Dermis blood vessel endothelial cell (primary cell): Measurements from ENCODE around the gene NLN. TPM values are rescaled to one million over a fixed set of nuclear protein-coding genes. Genes with fewer than 3 reads are reported as not detected.
"Not testable (repeated sequence)": the region's sequence is repeated elsewhere in the genome, so short reads cannot be mapped to it uniquely, and the experiment has no call there.

Source experiments
- DNase-seq: peaks from one replicate; pipeline ENCODE4 v3.0.0; 2010
- total RNA-seq: library from RNA; depleted of rRNA; stranded (reverse); fragments of >200 nt; gene quantifications from 2 replicates; pipeline ENCODE4 v1.2.3, GENCODE V29; 2014

NLN gene
- total RNA-seq, 1 donor from 2014 or later = 40.2 TPM

GRCh38 chr5:65734196-65734775 is 12.3 kb downstream of the NLN start:
- DNase-seq = peak; percentile 54

- DNase-seq = no peak
Observed at GRCh38 chr5:65734921-65735320, 12.9 kb downstream of the NLN start.

- DNase-seq = no peak
Observed at GRCh38 chr5:65736011-65736410, 14.0 kb downstream of the NLN start.

GRCh38 chr5:65737842-65738241 is 15.8 kb downstream of the NLN start:
- DNase-seq = no peak

- no peak for DNase-seq
Observed at GRCh38 chr5:65738305-65738704, 16.3 kb downstream of the NLN start.

GRCh38 chr5:65739162-65739561 is 17.2 kb downstream of the NLN start:
- no peak for DNase-seq

- peak; percentile 80 for DNase-seq
Observed at GRCh38 chr5:65742565-65743231, 20.7 kb downstream of the NLN start.

- DNase-seq = no peak
Observed at GRCh38 chr5:65749221-65749844, 27.3 kb downstream of the NLN start.

- DNase-seq = no peak
Observed at GRCh38 chr5:65749956-65750355, 28.0 kb downstream of the NLN start.

- DNase-seq = no peak
Observed at GRCh38 chr5:65750938-65751337, 28.9 kb downstream of the NLN start.

GRCh38 chr5:65753189-65753588 is 31.2 kb downstream of the NLN start:
- no peak for DNase-seq

- DNase-seq = no peak
Observed at GRCh38 chr5:65758546-65759144, 36.6 kb downstream of the NLN start.

GRCh38 chr5:65760504-65761275 is 38.7 kb downstream of the NLN start:
- peak; percentile 92 for DNase-seq

GRCh38 chr5:65762234-65762633 is 40.2 kb downstream of the NLN start:
- DNase-seq = no peak

GRCh38 chr5:65765582-65765981 is 43.6 kb downstream of the NLN start:
- DNase-seq = no peak

- DNase-seq = no peak
Observed at GRCh38 chr5:65766175-65766574, 44.2 kb downstream of the NLN start.

- DNase-seq = no peak
Observed at GRCh38 chr5:65766781-65767180, 44.8 kb downstream of the NLN start.

- no peak for DNase-seq
Observed at GRCh38 chr5:65767565-65767964, 45.6 kb downstream of the NLN start.

- no peak for DNase-seq
Observed at GRCh38 chr5:65768723-65769346, 46.8 kb downstream of the NLN start.

GRCh38 chr5:65769539-65769938 is 47.5 kb downstream of the NLN start:
- DNase-seq = peak; percentile 77

GRCh38 chr5:65771266-65771665 is 49.3 kb downstream of the NLN start:
- DNase-seq = no peak

GRCh38 chr5:65772963-65773362 is 51.0 kb downstream of the NLN start:
- DNase-seq = not testable (repeated sequence)

GRCh38 chr5:65774346-65774745 is 52.3 kb downstream of the NLN start:
- peak; percentile 8 for DNase-seq
